K562 (cell line): ENCODE measurements around the gene ZMAT3.

ENCODE experiments used
- CTCF ChIP-seq, 3 experiments: IDR thresholded peaks in 2 of 3; conservative IDR thresholded peaks in 1 of 3; 2 replicates each; pipeline ENCODE4 v1.5.1; 2011 to 2012; ENCODE audit warnings: low read length in 3 of 3, mild to moderate bottlenecking in 3 of 3, control low read depth in 2 of 3, improper control_type of control experiment in 1 of 3, inconsistent platforms in 1 of 3, low read depth in 1 of 3, mixed read lengths in 1 of 3, moderate library complexity in 1 of 3; ENCODE audit not compliant: insufficient read depth in 2 of 3
- FOXK1 ChIP-seq: sonication (generic); formaldehyde crosslinking; IDR thresholded peaks from 2 replicates; pipeline ENCODE4 v1.8.0; 2022; ENCODE audit warnings: missing genetic modification reagents, mild to moderate bottlenecking, borderline replicate concordance
- HEY1 ChIP-seq: fragments of 250-450 bp; sonication (Bioruptor Pico); IDR thresholded peaks from 2 replicates; pipeline ENCODE4 v1.5.0; 2020; ENCODE audit warnings: mild to moderate bottlenecking, moderate library complexity, borderline replicate concordance
- KDM5B ChIP-seq: fragments of 200-600 bp; sonication (generic); IDR thresholded peaks from 2 replicates; pipeline ENCODE4 v1.6.1; 2012; ENCODE audit warnings: low read depth, mild to moderate bottlenecking, moderate library complexity, low read length, control low read depth, inconsistent platforms; ENCODE audit not compliant: insufficient replicate concordance
- KLF1 ChIP-seq: fragments of 450-650 bp; IDR thresholded peaks from 2 replicates; pipeline ENCODE4 v1.6.1; 2016; ENCODE audit warnings: missing genetic modification characterization, missing compliant biosample characterization
- POLR2A ChIP-seq: fragments of 450-650 bp; conservative IDR thresholded peaks from 2 replicates; pipeline ENCODE4 v1.6.1; 2016

GRCh38 chr3:179068779-179069530, 2.7 kb downstream of the ZMAT3 start:
- no peak for TF ChIP-seq POLR2A
- TF ChIP-seq HEY1 (CRISPR knock-in tag), result no peak
- no peak for TF ChIP-seq FOXK1 (CRISPR knock-in tag)
- TF ChIP-seq CTCF (IDR thresholded peaks at IDR 0.05 in 2 of 3, conservative IDR thresholded peaks at IDR 0.05 in 1 of 3; ENCODE audit: insufficient read depth in 2 of 3, low read depth in 1 of 3, low read length in 3 of 3), result peak; percentile 53 to 71 (median 61)
- TF ChIP-seq KDM5B, result no peak
- no peak for TF ChIP-seq KLF1 (tag)
